ENCODE measurements around the gene LRFN2.

The LRFN2 gene

GRCh38 chr6:40436685-40437604 lies 150.2 kb downstream of the LRFN2 start:
- H2BK15ac ChIP-seq (ENCODE audit: low read length), result no peak overlapping the region
- H3K9ac ChIP-seq (ENCODE audit: low read depth, low read length, poor library complexity), result no peak overlapping the region
- no peak overlapping the region for H3K23ac ChIP-seq (ENCODE audit: low read depth, low read length, poor library complexity)
- H3K79me1 ChIP-seq (ENCODE audit: low read depth, low read length), result no peaks in the 10 kb centered on the region
- no peak for DNase-seq (ENCODE audit: low spot score)
- H2BK12ac ChIP-seq (ENCODE audit: low read length), result no peak overlapping the region
- H3K9me3 ChIP-seq (replicated peaks in 1 of 2; ENCODE audit: control insufficient read depth in 2 of 2, insufficient read depth in 1 of 2, low read depth in 1 of 2, low read length in 2 of 2), result no peaks in the 10 kb centered on the region
- H2BK120ac ChIP-seq (ENCODE audit: low read depth, low read length), result no peak overlapping the region
- H4K91ac ChIP-seq (ENCODE audit: low read depth, low read length, poor library complexity), result no peak overlapping the region
- peak overlapping the region; percentile 60 for H3K18ac ChIP-seq (ENCODE audit: low read length)
- no peak overlapping the region for H3K4me3 ChIP-seq (ENCODE audit: low read length in 2 of 2)
- no peak overlapping the region for H3K27ac ChIP-seq (replicated peaks; ENCODE audit: low read length)
- no peak overlapping the region for H3K4ac ChIP-seq (ENCODE audit: low read length)
- H2AK5ac ChIP-seq (ENCODE audit: low read depth, low read length), result no peak overlapping the region
- no peak overlapping the region for H2BK5ac ChIP-seq (ENCODE audit: low read length)
- no peaks in the 10 kb centered on the region for H3K36me3 ChIP-seq (replicated peaks in 1 of 2; ENCODE audit: control insufficient read depth in 2 of 2, insufficient read depth in 2 of 2, low read length in 2 of 2)
- no peak overlapping the region for H3K4me2 ChIP-seq (ENCODE audit: insufficient read depth, low read length, poor library complexity, severe bottlenecking)
- no peaks in the 10 kb centered on the region for H3K27me3 ChIP-seq (ENCODE audit: control insufficient read depth in 3 of 3, insufficient read depth in 3 of 3, low read depth in 1 of 3, low read length in 3 of 3)
- peaks cover 0 to 6% of the 10 kb centered on the region in 2 donors for H3K4me1 ChIP-seq (ENCODE audit: control insufficient read depth in 2 of 2, insufficient read depth in 1 of 2, low read depth in 1 of 2, low read length in 2 of 2)
- no peak overlapping the region for H4K8ac ChIP-seq (ENCODE audit: low read depth, low read length)
- H2AFZ ChIP-seq (ENCODE audit: low read length), result no peak overlapping the region
- H3K14ac ChIP-seq (ENCODE audit: low read length), result no peak overlapping the region
- WGBS, 2 donors (ENCODE audit: extremely low coverage in 2 of 2, insufficient read length in 2 of 2, insufficient replicate concordance in 1 of 2), result no CpG with 5 or more reads among the region's 8 CpGs

GRCh38 chr6:40432982-40433381 lies 154.2 kb downstream of the LRFN2 start:
- Histone ChIP-seq H3K18ac (ENCODE audit: low read length) (peak overlapping the region; percentile 25), H2BK120ac (ENCODE audit: low read depth, low read length) (no peak overlapping the region), H3K79me1 (ENCODE audit: low read depth, low read length) (no peaks in the 10 kb centered on the region), H2BK12ac (ENCODE audit: low read length) (no peak overlapping the region), H2BK5ac (ENCODE audit: low read length) (no peak overlapping the region), H3K9ac (ENCODE audit: low read depth, low read length, poor library complexity) (no peak overlapping the region), H2AFZ (ENCODE audit: low read length) (no peak overlapping the region), H4K91ac (ENCODE audit: low read depth, low read length, poor library complexity) (no peak overlapping the region), H3K9me3 (replicated peaks in 1 of 2; ENCODE audit: control insufficient read depth in 2 of 2, insufficient read depth in 1 of 2, low read depth in 1 of 2, low read length in 2 of 2) (no peaks in the 10 kb centered on the region), H3K27ac (replicated peaks; ENCODE audit: low read length) (no peak overlapping the region), H3K4me3 (ENCODE audit: low read length in 2 of 2) (no peak overlapping the region), H3K36me3 (replicated peaks in 1 of 2; ENCODE audit: control insufficient read depth in 2 of 2, insufficient read depth in 2 of 2, low read length in 2 of 2) (no peaks in the 10 kb centered on the region), H3K4ac (ENCODE audit: low read length) (no peak overlapping the region), H4K8ac (ENCODE audit: low read depth, low read length) (no peak overlapping the region), H3K27me3 (ENCODE audit: control insufficient read depth in 3 of 3, insufficient read depth in 3 of 3, low read depth in 1 of 3, low read length in 3 of 3) (no peaks in the 10 kb centered on the region), H2BK15ac (ENCODE audit: low read length) (no peak overlapping the region), H3K23ac (ENCODE audit: low read depth, low read length, poor library complexity) (peak overlapping the region; percentile 36), H3K4me1 (ENCODE audit: control insufficient read depth in 2 of 2, insufficient read depth in 1 of 2, low read depth in 1 of 2, low read length in 2 of 2) (peaks cover 0 to 6% of the 10 kb centered on the region in 2 donors), H3K14ac (ENCODE audit: low read length) (no peak overlapping the region), H2AK5ac (ENCODE audit: low read depth, low read length) (no peak overlapping the region), H3K4me2 (ENCODE audit: insufficient read depth, low read length, poor library complexity, severe bottlenecking) (no peak overlapping the region)
- WGBS, 2 donors (ENCODE audit: extremely low coverage in 2 of 2, insufficient read length in 2 of 2, insufficient replicate concordance in 1 of 2), result no CpG with 5 or more reads among the region's 6 CpGs
- no peak for DNase-seq (ENCODE audit: low spot score)

GRCh38 chr6:40431706-40432105 lies 155.5 kb downstream of the LRFN2 start:
- Histone ChIP-seq H3K9me3 (replicated peaks in 1 of 2; ENCODE audit: control insufficient read depth in 2 of 2, insufficient read depth in 1 of 2, low read depth in 1 of 2, low read length in 2 of 2) (no peaks in the 10 kb centered on the region), H2BK120ac (ENCODE audit: low read depth, low read length) (no peak overlapping the region), H3K18ac (ENCODE audit: low read length) (no peak overlapping the region), H2BK5ac (ENCODE audit: low read length) (no peak overlapping the region), H2BK15ac (ENCODE audit: low read length) (no peak overlapping the region), H3K27ac (replicated peaks; ENCODE audit: low read length) (no peak overlapping the region), H3K9ac (ENCODE audit: low read depth, low read length, poor library complexity) (no peak overlapping the region), H3K4me1 (ENCODE audit: control insufficient read depth in 2 of 2, insufficient read depth in 1 of 2, low read depth in 1 of 2, low read length in 2 of 2) (no peaks in the 10 kb centered on the region), H4K91ac (ENCODE audit: low read depth, low read length, poor library complexity) (no peak overlapping the region), H3K14ac (ENCODE audit: low read length) (no peak overlapping the region), H2AFZ (ENCODE audit: low read length) (no peak overlapping the region), H3K79me1 (ENCODE audit: low read depth, low read length) (no peaks in the 10 kb centered on the region), H3K4ac (ENCODE audit: low read length) (no peak overlapping the region), H3K23ac (ENCODE audit: low read depth, low read length, poor library complexity) (no peak overlapping the region), H2BK12ac (ENCODE audit: low read length) (no peak overlapping the region), H2AK5ac (ENCODE audit: low read depth, low read length) (no peak overlapping the region), H3K36me3 (replicated peaks in 1 of 2; ENCODE audit: control insufficient read depth in 2 of 2, insufficient read depth in 2 of 2, low read length in 2 of 2) (no peaks in the 10 kb centered on the region), H3K4me3 (ENCODE audit: low read length in 2 of 2) (no peak overlapping the region), H4K8ac (ENCODE audit: low read depth, low read length) (no peak overlapping the region), H3K4me2 (ENCODE audit: insufficient read depth, low read length, poor library complexity, severe bottlenecking) (no peak overlapping the region), H3K27me3 (ENCODE audit: control insufficient read depth in 3 of 3, insufficient read depth in 3 of 3, low read depth in 1 of 3, low read length in 3 of 3) (no peaks in the 10 kb centered on the region)
- no CpG with 5 or more reads among the region's 12 CpGs for whole genome bisulfite sequencing, 2 donors (ENCODE audit: extremely low coverage in 2 of 2, insufficient read length in 2 of 2, insufficient replicate concordance in 1 of 2)
- DNase-seq (ENCODE audit: low spot score), result no peak

GRCh38 chr6:40427196-40427595 lies 160.0 kb downstream of the LRFN2 start:
- no peaks in the 10 kb centered on the region for H3K4me1 ChIP-seq (ENCODE audit: control insufficient read depth in 2 of 2, insufficient read depth in 1 of 2, low read depth in 1 of 2, low read length in 2 of 2)
- H3K18ac ChIP-seq (ENCODE audit: low read length), result no peak overlapping the region
- H3K9me3 ChIP-seq (replicated peaks in 1 of 2; ENCODE audit: control insufficient read depth in 2 of 2, insufficient read depth in 1 of 2, low read depth in 1 of 2, low read length in 2 of 2), result no peaks in the 10 kb centered on the region
- WGBS, 2 donors (ENCODE audit: extremely low coverage in 2 of 2, insufficient read length in 2 of 2, insufficient replicate concordance in 1 of 2), result no CpG with 5 or more reads among the region's 3 CpGs
- H3K4me2 ChIP-seq (ENCODE audit: insufficient read depth, low read length, poor library complexity, severe bottlenecking), result no peak overlapping the region
- H2BK12ac ChIP-seq (ENCODE audit: low read length), result no peak overlapping the region
- no peak overlapping the region for H2AFZ ChIP-seq (ENCODE audit: low read length)
- no peak overlapping the region for H2BK15ac ChIP-seq (ENCODE audit: low read length)
- no peak overlapping the region for H2AK5ac ChIP-seq (ENCODE audit: low read depth, low read length)
- no peak overlapping the region for H2BK5ac ChIP-seq (ENCODE audit: low read length)
- H4K91ac ChIP-seq (ENCODE audit: low read depth, low read length, poor library complexity), result no peak overlapping the region
- no peak overlapping the region for H2BK120ac ChIP-seq (ENCODE audit: low read depth, low read length)
- H3K27ac ChIP-seq (replicated peaks; ENCODE audit: low read length), result no peak overlapping the region
- H3K27me3 ChIP-seq (ENCODE audit: control insufficient read depth in 3 of 3, insufficient read depth in 3 of 3, low read depth in 1 of 3, low read length in 3 of 3), result no peaks in the 10 kb centered on the region
- no peak overlapping the region for H3K4me3 ChIP-seq (ENCODE audit: low read length in 2 of 2)
- H3K14ac ChIP-seq (ENCODE audit: low read length), result no peak overlapping the region
- H3K9ac ChIP-seq (ENCODE audit: low read depth, low read length, poor library complexity), result peak overlapping the region; percentile 39
- no peak overlapping the region for H3K4ac ChIP-seq (ENCODE audit: low read length)
- H3K79me1 ChIP-seq (ENCODE audit: low read depth, low read length), result no peaks in the 10 kb centered on the region
- no peaks in the 10 kb centered on the region for H3K36me3 ChIP-seq (replicated peaks in 1 of 2; ENCODE audit: control insufficient read depth in 2 of 2, insufficient read depth in 2 of 2, low read length in 2 of 2)
- H4K8ac ChIP-seq (ENCODE audit: low read depth, low read length), result no peak overlapping the region
- no peak for DNase-seq (ENCODE audit: low spot score)
- H3K23ac ChIP-seq (ENCODE audit: low read depth, low read length, poor library complexity), result no peak overlapping the region
